Testis (tissue), 2 donors: ENCODE results near the gene KIFC3.

Experiments used
- POLR2A ChIP-seq: fragments of 450-650 bp; IDR thresholded peaks from one replicate; pipeline ENCODE4 v1.6.1; 2017; ENCODE audit warnings: antibody characterized with exemption, mild to moderate bottlenecking, moderate library complexity
- TF ChIP-seq, protein P1 (sequence below), 3 experiments: fragments of 450-650 bp in 2 of 3; fragments of 200-600 bp in 1 of 3; sonication (generic) in 1 of 3; IDR thresholded peaks; one replicate each; pipeline ENCODE4 v1.5.1; 2016 to 2019; ENCODE audit warnings: antibody characterized with exemption in 3 of 3, mild to moderate bottlenecking in 2 of 3, moderate library complexity in 1 of 3

DNA sequence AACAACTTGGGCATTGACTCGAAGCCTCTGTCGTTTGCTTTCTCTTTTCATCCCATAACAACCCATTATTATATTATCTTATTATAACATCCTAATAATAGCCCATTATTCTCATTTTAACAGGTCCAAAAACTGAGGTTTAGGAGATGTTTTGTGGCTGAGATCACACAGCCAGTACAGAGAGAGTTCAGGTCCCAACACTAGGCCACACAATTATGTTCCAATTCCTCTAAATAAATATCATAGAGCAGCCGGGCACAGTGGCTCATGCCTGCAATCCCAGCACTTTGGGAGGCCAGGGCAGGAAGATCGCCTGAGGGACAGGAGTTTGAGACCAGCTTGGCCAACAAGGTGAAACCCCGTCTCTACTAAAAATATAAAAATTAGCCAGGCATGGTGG is 40.3 kb upstream of the KIFC3 start:
- no peak for TF ChIP-seq POLR2A
- TF ChIP-seq, protein P1, sequence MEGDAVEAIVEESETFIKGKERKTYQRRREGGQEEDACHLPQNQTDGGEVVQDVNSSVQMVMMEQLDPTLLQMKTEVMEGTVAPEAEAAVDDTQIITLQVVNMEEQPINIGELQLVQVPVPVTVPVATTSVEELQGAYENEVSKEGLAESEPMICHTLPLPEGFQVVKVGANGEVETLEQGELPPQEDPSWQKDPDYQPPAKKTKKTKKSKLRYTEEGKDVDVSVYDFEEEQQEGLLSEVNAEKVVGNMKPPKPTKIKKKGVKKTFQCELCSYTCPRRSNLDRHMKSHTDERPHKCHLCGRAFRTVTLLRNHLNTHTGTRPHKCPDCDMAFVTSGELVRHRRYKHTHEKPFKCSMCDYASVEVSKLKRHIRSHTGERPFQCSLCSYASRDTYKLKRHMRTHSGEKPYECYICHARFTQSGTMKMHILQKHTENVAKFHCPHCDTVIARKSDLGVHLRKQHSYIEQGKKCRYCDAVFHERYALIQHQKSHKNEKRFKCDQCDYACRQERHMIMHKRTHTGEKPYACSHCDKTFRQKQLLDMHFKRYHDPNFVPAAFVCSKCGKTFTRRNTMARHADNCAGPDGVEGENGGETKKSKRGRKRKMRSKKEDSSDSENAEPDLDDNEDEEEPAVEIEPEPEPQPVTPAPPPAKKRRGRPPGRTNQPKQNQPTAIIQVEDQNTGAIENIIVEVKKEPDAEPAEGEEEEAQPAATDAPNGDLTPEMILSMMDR (IDR thresholded peaks at IDR 0.05), result no peak
